ENCODE results near the gene PRR16.

- TF ChIP-seq, protein P1, sequence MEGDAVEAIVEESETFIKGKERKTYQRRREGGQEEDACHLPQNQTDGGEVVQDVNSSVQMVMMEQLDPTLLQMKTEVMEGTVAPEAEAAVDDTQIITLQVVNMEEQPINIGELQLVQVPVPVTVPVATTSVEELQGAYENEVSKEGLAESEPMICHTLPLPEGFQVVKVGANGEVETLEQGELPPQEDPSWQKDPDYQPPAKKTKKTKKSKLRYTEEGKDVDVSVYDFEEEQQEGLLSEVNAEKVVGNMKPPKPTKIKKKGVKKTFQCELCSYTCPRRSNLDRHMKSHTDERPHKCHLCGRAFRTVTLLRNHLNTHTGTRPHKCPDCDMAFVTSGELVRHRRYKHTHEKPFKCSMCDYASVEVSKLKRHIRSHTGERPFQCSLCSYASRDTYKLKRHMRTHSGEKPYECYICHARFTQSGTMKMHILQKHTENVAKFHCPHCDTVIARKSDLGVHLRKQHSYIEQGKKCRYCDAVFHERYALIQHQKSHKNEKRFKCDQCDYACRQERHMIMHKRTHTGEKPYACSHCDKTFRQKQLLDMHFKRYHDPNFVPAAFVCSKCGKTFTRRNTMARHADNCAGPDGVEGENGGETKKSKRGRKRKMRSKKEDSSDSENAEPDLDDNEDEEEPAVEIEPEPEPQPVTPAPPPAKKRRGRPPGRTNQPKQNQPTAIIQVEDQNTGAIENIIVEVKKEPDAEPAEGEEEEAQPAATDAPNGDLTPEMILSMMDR (IDR thresholded peaks at IDR 0.05) = no peak
- TF ChIP-seq POLR2A (IDR thresholded peaks at IDR 0.05) = no peak
Observed at GRCh38 chr5:120472911-120473310, 8.8 kb downstream of the PRR16 start.
